ENCODE results near the gene SUMF2.
"Not testable (repeated sequence)": the region's sequence is repeated elsewhere in the genome, so short reads cannot be mapped to it uniquely, and the experiment has no call there.

Gene SUMF2

GRCh38 chr7:56063882-56064625 lies at the start of gene SUMF2:
SUMF2 (plus strand) TSS chr7:56064286; CDS start chr7:56064312, 26 bp downstream.
- DNase-seq, result peak; percentile 90

- not testable (repeated sequence) for DNase-seq
Observed at GRCh38 chr7:56017015-56017414, 47.1 kb upstream of the SUMF2 start.

- DNase-seq, result no peak
Observed at GRCh38 chr7:56019501-56019900, 44.6 kb upstream of the SUMF2 start.

DNA sequence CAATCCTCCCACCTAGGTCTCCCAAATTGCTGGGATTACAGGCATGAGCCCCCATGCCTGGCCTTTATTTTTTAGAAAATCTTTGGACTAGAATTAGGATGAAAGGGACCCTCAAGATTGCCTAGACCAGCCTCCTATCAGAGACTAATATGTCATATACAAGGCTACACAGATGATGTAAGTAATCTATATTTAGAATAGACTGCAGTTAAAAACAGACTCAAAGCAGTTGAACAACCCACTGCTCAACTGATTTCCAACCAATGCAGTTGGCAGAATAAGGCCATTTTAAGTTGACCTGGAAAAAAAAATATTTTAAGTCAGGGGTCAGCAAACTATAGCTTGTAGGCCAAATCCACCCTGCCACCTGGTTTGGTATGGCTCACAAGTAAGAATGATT lies 40.6 kb upstream of the SUMF2 start:
- DNase-seq, result no peak

GRCh38 chr7:56026538-56026937 lies 37.5 kb upstream of the SUMF2 start:
- DNase-seq, result no peak

DNA sequence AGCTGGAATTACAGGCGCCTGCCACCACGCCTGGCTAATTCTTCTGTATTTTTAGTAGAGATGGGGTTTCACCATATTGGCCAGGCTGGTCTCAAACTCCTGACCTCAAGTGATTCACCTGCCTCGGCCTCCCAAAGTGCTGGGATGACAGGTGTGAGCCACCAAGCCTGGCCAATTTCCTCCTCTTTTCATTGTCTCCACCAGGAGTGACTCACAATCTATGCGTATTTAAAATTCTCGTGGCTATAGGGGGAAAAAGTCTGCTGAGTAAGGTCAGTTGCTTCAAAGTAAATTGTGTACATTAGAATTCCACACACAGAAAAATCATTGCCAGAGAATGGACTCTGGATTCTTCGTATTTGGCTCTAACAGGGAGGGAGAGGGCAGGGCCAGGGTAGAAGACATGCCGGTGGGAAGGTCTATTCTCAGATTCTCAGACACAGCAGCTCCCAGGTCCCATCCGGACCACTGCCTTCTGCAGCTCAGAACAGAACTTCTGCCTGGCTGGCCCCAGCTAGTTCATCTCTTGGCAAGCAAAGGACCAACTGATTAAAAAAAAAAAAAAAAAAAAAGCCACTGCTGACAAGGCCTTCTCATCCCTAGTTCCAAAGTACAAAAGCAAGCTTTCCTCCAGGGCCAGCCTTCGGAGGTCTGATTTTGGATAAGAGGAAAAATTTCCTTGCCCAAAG lies 35.0 kb upstream of the SUMF2 start:
- no peak for DNase-seq

DNA sequence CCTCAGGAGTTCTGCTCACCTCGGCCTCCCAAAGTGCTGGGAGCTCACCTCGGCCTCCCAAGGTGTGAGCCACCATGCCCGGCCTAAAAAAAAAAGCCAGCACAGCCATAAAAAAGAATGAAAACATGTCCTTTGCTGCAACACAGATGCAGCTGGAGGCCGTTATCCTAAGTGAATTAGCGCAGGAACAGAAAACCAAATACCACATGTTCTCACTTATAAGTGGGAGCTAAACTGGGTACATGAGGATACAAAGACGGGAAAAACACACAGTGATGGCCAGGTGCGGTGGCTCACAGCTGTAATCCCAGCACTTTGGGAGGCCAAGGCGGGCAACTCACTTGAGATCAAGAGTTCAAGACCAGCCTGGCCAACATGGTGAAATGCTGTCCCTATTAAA lies 33.7 kb upstream of the SUMF2 start:
- no peak for DNase-seq

DNA sequence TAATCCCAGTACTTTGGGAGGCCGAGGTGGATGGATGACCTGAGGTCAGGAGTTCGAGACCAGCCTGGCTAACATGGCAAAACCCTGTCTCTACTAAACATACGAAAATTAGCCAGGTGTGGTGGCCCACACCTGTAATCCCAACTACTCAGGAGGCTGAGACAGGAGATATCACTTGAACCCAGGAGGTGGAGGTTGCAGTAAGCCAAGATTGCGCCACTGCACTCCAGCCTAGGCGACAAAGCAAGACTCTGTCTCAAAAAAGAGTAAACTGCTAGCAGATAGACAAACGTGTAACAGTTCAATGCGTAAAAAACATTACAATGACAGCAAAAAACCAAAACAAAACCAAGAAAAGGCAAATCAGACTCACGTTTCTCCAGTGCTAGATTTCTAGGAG lies 32.5 kb upstream of the SUMF2 start:
- DNase-seq, result not testable (repeated sequence)

- DNase-seq, result not testable (repeated sequence)
Observed at GRCh38 chr7:56032578-56032977, 31.5 kb upstream of the SUMF2 start.

- peak; percentile 77 for DNase-seq
Observed at GRCh38 chr7:56033671-56034432, 30.2 kb upstream of the SUMF2 start.

DNA sequence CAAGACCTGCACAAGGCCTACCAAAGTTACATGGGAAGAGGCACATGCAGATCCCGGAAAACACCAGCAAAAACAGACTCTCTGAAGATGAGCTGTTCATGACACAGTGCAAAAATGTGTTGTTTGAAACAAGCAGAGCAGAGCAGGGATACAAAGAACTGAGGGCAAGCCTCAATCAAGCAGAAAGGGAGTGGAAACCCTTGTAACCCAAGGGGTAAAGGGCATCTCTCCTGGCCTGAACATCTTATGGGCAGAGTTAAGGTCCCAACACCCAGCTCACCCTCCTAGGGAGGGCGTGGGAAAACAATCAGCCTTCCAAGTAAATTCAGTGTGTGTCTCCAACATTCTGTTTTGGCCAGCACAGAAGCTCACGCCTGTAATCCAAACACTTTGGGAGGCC lies 23.4 kb upstream of the SUMF2 start:
- no peak for DNase-seq

GRCh38 chr7:56045758-56046157 lies 18.3 kb upstream of the SUMF2 start:
- DNase-seq, result not testable (repeated sequence)

DNA sequence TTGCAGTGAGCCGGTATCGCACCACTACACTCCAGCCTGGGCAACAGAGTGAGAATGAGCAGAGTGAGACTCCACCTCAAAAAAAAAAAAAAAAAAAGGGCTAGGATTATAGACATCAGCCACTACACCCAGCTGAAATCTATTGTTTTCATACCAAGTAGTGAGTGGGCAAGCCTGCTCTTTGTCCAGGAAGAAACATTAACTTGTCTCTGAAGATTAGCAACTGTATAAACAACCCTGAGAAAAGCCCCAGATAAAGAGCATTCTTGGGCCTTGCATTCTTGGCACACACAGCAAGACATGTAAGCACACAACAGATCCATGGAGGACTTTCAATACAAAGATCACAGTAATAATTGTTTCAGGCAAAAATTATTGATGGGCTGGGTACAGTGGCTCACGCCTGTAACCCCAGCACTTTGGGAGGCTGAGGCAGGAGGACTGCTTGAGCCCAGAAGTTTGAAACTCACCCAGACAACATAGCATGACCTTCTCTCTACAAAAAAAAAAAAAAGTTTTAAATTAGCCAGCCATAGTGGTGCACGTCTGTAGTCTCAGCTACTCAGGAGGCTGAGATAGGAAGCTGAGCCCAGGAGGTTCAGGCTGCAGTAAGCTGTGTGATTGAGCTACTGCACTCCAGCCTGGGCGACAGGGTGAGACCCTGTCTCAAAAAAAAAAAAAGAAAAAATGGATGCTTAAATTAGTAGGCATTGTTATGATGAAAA lies 17.2 kb upstream of the SUMF2 start:
- DNase-seq, result no peak

DNA sequence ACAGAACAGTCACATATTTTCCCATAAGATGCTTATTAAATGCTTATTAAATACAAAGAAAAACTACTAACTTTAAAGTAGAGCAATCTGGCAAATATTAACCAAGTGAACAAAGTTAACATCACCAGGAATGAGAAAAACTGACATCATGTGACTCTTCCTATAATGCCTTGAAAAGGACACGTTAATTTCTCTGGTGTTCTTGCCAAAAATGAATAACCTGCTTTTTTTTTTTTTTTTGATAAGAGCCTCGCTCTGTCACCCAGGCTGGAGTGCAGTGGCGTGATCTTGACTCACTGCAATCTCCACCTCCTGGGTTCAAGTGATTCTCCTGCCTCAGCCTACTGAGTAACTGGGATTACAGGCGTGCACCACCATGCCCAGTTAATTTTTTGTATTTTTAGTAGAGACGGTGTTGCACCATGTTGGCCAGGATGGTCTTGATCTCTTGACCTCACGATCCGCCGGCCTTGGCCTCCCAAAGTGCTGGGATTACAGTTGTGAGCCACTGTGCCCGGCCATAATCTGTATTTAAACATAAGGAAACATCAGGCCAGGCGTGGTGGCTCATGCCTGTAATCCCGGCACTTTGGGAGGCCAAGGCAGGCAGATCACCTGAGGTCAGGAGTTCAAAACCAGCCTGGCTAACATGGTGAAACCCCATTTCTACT lies 16.5 kb upstream of the SUMF2 start:
- DNase-seq, result not testable (repeated sequence)

DNA sequence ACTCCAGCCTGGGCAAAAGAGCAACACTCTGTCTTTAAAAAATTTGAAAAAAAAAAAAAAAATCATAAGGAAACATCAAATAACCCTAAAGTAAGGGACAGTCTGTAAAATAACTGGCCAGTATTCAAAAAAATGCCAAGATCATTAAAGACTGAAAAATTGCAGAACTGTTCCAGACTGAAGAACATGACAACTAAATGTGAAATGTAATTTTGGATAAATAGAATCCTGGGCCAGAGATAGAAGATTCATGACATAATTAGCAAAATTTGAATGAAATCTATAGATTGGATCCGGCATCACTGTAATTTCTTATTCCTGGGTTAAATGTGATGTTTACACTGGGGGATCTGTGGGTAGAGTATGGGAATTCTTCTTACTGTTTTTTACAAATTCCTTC lies 15.8 kb upstream of the SUMF2 start:
- no peak for DNase-seq

- DNase-seq, result not testable (repeated sequence)
Observed at GRCh38 chr7:56048763-56049162, 15.3 kb upstream of the SUMF2 start.

- no peak for DNase-seq
Observed at GRCh38 chr7:56051053-56051338, 13.1 kb upstream of the SUMF2 start.

- DNase-seq, result peak; percentile 90
Observed at GRCh38 chr7:56051339-56052191, 12.5 kb upstream of the SUMF2 start, which contains the start of the genes CCT6A and PSPH. CCT6A (plus strand) TSS chr7:56051765; CDS start chr7:56051849, 84 bp downstream. PSPH (minus strand) TSS chr7:56051444; CDS start chr7:56021212, 30,232 bp downstream.

- DNase-seq, result no peak
Observed at GRCh38 chr7:56053379-56053778, 10.7 kb upstream of the SUMF2 start.

- no peak for DNase-seq
Observed at GRCh38 chr7:56053993-56054392, 10.1 kb upstream of the SUMF2 start.

GRCh38 chr7:56062382-56062781 lies 1.7 kb upstream of the SUMF2 start:
- no peak for DNase-seq

All from CD4-positive, alpha-beta T cell treated with Interleukin-17A for 1 hour (primary cell).